MM.1S (cell line): ENCODE data around the gene MCF2L2.

ENCODE experiments used
- DNase-seq: peaks from one replicate; pipeline ENCODE4 v3.0.0-alpha.2; 2015
- H2AFZ ChIP-seq: fragments of 300-600 bp; sonication (generic); 2 replicates; pipeline ENCODE4 v1.6.0; 2016; ENCODE audit warnings: antibody characterized with exemption, low read length
- H3F3A ChIP-seq: fragments of 300-600 bp; sonication (generic); 2 replicates; pipeline ENCODE4 v1.6.1; 2016; ENCODE audit warnings: mild to moderate bottlenecking, antibody characterized with exemption, low read length, moderate library complexity, mixed read lengths; ENCODE audit not compliant: insufficient read depth
- H3K27ac ChIP-seq: fragments of 300-600 bp; sonication (generic); 2 replicates; pipeline ENCODE4 v1.5.1; 2016; ENCODE audit warnings: mild to moderate bottlenecking, low read length
- H3K27me3 ChIP-seq: fragments of 300-600 bp; sonication (generic); replicated peaks from 2 replicates; pipeline ENCODE4 v1.6.0; 2016; ENCODE audit warnings: low read length; ENCODE audit not compliant: insufficient read depth
- H3K36me3 ChIP-seq: fragments of 300-600 bp; sonication (generic); replicated peaks from 2 replicates; pipeline ENCODE4 v1.6.1; 2016; ENCODE audit warnings: mild to moderate bottlenecking, low read length, mixed read lengths; ENCODE audit not compliant: insufficient read depth
- H3K4me1 ChIP-seq: fragments of 300-600 bp; sonication (generic); 2 replicates; pipeline ENCODE4 v1.6.1; 2016; ENCODE audit warnings: low read length, mixed read lengths
- H3K4me2 ChIP-seq: fragments of 300-600 bp; sonication (generic); 2 replicates; pipeline ENCODE4 v1.6.0; 2016; ENCODE audit warnings: low read depth, low read length
- H3K4me3 ChIP-seq: fragments of 300-600 bp; sonication (generic); 2 replicates; pipeline ENCODE4 v1.5.1; 2016; ENCODE audit warnings: low read length, mixed read lengths
- H3K79me2 ChIP-seq: fragments of 300-600 bp; sonication (generic); 2 replicates; pipeline ENCODE4 v1.6.1; 2016; ENCODE audit warnings: mixed run types, low read length, mixed read lengths
- H3K9ac ChIP-seq: fragments of 300-600 bp; sonication (generic); 2 replicates; pipeline ENCODE4 v1.6.1; 2016; ENCODE audit warnings: low read length, mixed read lengths
- H3K9me2 ChIP-seq: fragments of 300-600 bp; sonication (generic); replicated peaks from 2 replicates; pipeline ENCODE4 v1.6.1; 2016; ENCODE audit warnings: mild to moderate bottlenecking, low read length, mixed read lengths; ENCODE audit not compliant: insufficient read depth
- H3K9me3 ChIP-seq: fragments of 300-600 bp; sonication (generic); replicated peaks from 2 replicates; pipeline ENCODE4 v1.6.1; 2016; ENCODE audit warnings: mild to moderate bottlenecking, low read length, mixed read lengths; ENCODE audit not compliant: insufficient read depth
- H4K20me1 ChIP-seq: fragments of 300-600 bp; sonication (generic); 2 replicates; pipeline ENCODE4 v1.6.1; 2016; ENCODE audit warnings: mild to moderate bottlenecking, low read length, moderate library complexity, mixed read lengths; ENCODE audit not compliant: insufficient read depth
- EZH2 ChIP-seq: fragments of 300-600 bp; sonication (generic); optimal IDR thresholded peaks from 2 replicates; pipeline ENCODE3; 2017; ENCODE audit warnings: low read depth, mild to moderate bottlenecking, antibody characterized with exemption, low read length, mixed read lengths
- EZH2phosphoT487 ChIP-seq: fragments of 300-600 bp; sonication (generic); IDR thresholded peaks from 2 replicates; pipeline ENCODE4 v1.6.1; 2018; ENCODE audit warnings: antibody characterized with exemption, low read length
- TF ChIP-seq, protein P1 (sequence below): fragments of 300-600 bp; sonication (generic); IDR thresholded peaks from 2 replicates; pipeline ENCODE4 v1.5.1; 2016; ENCODE audit warnings: antibody characterized with exemption, low read length, mixed read lengths

MCF2L2 gene

DNA sequence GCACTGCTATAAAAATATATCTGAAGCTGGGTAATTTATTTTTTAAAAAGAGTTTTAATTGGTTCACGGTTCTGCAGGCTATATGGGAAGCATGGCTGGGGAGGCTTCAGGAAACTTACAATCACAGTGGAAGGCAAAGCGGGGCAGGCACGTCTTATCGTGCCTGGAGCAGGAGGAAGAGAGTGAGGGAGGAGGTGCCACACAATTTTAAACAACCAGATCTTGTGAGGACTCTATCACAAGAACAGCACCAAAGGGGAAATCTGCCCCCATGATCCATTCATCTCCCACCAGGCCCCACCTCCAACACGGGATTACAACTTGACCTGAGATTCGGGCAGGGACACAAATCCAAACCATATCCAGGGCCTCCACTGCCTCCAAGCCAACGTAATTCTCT is 75.0 kb downstream of the MCF2L2 start:
- no peaks in the 10 kb centered on the region for H3K79me2 ChIP-seq
- no peaks in the 10 kb centered on the region for H3K27me3 ChIP-seq
- H3K4me1 ChIP-seq, result no peaks in the 10 kb centered on the region
- no peaks in the 10 kb centered on the region for H3K9me2 ChIP-seq
- no peaks in the 10 kb centered on the region for H3F3A ChIP-seq
- H3K27ac ChIP-seq, result no peak overlapping the region
- DNase-seq, result no peak
- H3K4me2 ChIP-seq, result no peak overlapping the region
- no peak overlapping the region for H3K4me3 ChIP-seq
- H3K9ac ChIP-seq, result no peak overlapping the region
- no peaks in the 10 kb centered on the region for H3K36me3 ChIP-seq
- no peak overlapping the region for H2AFZ ChIP-seq
- H3K9me3 ChIP-seq, result no peaks in the 10 kb centered on the region
- TF ChIP-seq, protein P1, sequence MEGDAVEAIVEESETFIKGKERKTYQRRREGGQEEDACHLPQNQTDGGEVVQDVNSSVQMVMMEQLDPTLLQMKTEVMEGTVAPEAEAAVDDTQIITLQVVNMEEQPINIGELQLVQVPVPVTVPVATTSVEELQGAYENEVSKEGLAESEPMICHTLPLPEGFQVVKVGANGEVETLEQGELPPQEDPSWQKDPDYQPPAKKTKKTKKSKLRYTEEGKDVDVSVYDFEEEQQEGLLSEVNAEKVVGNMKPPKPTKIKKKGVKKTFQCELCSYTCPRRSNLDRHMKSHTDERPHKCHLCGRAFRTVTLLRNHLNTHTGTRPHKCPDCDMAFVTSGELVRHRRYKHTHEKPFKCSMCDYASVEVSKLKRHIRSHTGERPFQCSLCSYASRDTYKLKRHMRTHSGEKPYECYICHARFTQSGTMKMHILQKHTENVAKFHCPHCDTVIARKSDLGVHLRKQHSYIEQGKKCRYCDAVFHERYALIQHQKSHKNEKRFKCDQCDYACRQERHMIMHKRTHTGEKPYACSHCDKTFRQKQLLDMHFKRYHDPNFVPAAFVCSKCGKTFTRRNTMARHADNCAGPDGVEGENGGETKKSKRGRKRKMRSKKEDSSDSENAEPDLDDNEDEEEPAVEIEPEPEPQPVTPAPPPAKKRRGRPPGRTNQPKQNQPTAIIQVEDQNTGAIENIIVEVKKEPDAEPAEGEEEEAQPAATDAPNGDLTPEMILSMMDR, result no peak
- TF ChIP-seq EZH2phosphoT487 (no peak), EZH2 (no peak)
- no peaks in the 10 kb centered on the region for H4K20me1 ChIP-seq

DNA sequence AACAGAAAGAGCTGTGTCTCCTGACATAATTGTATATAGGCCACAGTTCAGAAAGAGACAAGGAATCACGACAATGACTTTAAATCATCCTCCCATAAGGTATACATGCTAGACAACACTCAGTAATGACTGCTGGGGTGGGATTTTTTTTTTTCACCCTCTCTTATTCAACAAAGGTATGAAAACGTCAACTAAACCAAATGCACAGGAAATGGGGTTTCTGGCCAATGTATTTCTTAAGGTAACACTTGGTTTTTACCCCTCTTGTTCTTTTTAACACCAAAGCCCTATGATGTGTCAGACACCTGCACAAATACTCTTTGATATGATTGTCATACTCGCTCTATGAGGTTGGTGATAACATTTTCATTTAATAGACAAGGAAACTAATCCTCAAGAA is 78.3 kb downstream of the MCF2L2 start:
- Histone ChIP-seq H4K20me1 (no peaks in the 10 kb centered on the region), H3K4me2 (no peak overlapping the region), H3K36me3 (no peaks in the 10 kb centered on the region), H3K27ac (no peak overlapping the region), H3K4me1 (no peaks in the 10 kb centered on the region), H3K4me3 (no peak overlapping the region), H3F3A (no peaks in the 10 kb centered on the region), H3K9me2 (no peaks in the 10 kb centered on the region), H3K79me2 (no peaks in the 10 kb centered on the region), H3K9ac (no peak overlapping the region), H3K9me3 (no peaks in the 10 kb centered on the region), H3K27me3 (no peaks in the 10 kb centered on the region), H2AFZ (no peak overlapping the region)
- TF ChIP-seq EZH2phosphoT487 (no peak), EZH2 (no peak)
- TF ChIP-seq, protein P1, result no peak
- DNase-seq, result no peak

DNA sequence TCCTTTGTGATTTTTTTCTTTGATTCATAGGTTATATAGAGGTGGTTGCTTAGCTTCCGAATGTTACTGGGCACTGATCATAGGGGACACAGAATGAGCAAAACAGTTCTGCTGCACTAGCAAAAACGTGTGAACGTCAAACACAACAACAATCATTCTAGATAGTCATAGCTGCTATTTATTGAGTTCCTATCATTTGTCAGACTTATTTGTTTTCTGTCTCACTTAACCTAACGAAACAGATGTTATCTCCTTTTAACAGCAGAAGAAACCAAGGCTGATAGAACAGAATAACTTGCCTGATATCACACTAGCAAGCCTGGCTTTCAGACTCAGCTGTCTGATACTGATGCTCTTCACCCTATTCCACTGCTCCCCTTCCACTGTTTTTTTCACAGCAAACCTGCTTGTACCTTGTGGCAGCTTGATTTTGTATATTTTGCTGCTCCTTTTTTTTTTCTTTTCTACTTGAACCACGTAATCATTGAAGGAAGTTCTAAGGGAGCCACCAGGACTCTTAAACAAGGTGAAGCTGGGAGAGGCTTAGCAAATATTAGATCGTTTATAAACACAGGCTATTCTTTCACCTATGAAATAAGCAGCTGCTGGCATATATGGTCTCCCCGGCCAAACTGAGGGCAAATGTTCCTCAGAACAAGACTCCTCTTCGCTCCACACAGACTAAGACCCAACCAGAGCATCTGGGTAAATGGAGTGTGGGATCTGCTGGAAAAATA is 78.8 kb downstream of the MCF2L2 start:
- Histone ChIP-seq H3K9ac (no peak overlapping the region), H3K79me2 (no peaks in the 10 kb centered on the region), H3K36me3 (no peaks in the 10 kb centered on the region), H3K27me3 (no peaks in the 10 kb centered on the region), H3F3A (no peaks in the 10 kb centered on the region), H3K4me2 (no peak overlapping the region), H3K4me1 (no peaks in the 10 kb centered on the region), H3K4me3 (no peak overlapping the region), H4K20me1 (no peaks in the 10 kb centered on the region), H2AFZ (no peak overlapping the region), H3K27ac (no peak overlapping the region), H3K9me2 (no peaks in the 10 kb centered on the region), H3K9me3 (no peaks in the 10 kb centered on the region)
- no peak for DNase-seq
- no peak for TF ChIP-seq EZH2phosphoT487
- TF ChIP-seq, protein P1, result no peak
